H1 (cell line): Measurements from ENCODE around the gene RALY. TPM values are rescaled to one million over a fixed set of nuclear protein-coding genes. Genes with fewer than 3 reads are reported as not detected.

Experiments used
- polyA plus RNA-seq, 7 experiments: library from polyadenylated mRNA; depleted of rRNA in 3 of 7; stranded (reverse) in 5 of 7; unstranded in 2 of 7; fragments of >200 nt in 5 of 7; fragments of 200-250 nt in 2 of 7; gene quantifications; 1 replicate in 5 of 7; 2 replicates in 1 of 7; 4 replicates in 1 of 7; pipeline versions ENCODE4 v1.2.1 to v1.2.3, GENCODE V29; 2011 to 2013; ENCODE audit warnings: missing spikeins in 2 of 7, mixed read lengths in 2 of 7
- total RNA-seq: library from RNA; stranded (reverse); fragmentation: NEBNext Ultra II Directional; extraction: Animal tissue kit (Norgen Biotek cat#: 25700); gene quantifications from 2 replicates; pipeline ENCODE4 v1.2.1, GENCODE V29; 2021
- TF ChIP-seq, protein P1 (sequence below): fragments of 300-600 bp; sonication (generic); IDR thresholded peaks from 2 replicates; pipeline ENCODE4 v1.7.1; 2012; ENCODE audit warnings: low read length, moderate library complexity, mild to moderate bottlenecking, inconsistent platforms; ENCODE audit not compliant: insufficient replicate concordance

Gene RALY
- total and polyA plus RNA-seq, 2 of the 8 experiments (the other 6 are each of a cell fraction or from before 2014, with no cell fraction given), result 133 to 148 TPM

DNA sequence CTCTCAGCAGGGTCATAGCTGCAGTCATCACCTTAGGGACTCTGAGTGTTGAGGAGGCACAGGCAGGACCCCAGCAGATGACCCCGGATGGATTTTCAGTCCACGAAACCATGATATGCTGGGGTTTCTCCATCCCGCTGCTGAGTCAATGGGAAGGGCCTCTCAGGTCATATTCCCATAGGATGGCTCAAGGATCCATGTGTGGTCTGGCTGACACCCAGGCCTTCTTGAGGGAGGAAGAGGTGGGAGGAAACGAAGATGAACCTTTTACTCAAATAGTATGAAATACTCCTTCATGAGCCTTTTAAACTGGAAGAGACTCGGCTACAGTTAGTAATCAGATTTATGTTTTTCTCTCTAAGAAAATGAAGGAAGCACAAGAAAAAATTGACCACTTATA lies 10.3 kb upstream of the RALY start (continued):
- TF ChIP-seq, protein P1, sequence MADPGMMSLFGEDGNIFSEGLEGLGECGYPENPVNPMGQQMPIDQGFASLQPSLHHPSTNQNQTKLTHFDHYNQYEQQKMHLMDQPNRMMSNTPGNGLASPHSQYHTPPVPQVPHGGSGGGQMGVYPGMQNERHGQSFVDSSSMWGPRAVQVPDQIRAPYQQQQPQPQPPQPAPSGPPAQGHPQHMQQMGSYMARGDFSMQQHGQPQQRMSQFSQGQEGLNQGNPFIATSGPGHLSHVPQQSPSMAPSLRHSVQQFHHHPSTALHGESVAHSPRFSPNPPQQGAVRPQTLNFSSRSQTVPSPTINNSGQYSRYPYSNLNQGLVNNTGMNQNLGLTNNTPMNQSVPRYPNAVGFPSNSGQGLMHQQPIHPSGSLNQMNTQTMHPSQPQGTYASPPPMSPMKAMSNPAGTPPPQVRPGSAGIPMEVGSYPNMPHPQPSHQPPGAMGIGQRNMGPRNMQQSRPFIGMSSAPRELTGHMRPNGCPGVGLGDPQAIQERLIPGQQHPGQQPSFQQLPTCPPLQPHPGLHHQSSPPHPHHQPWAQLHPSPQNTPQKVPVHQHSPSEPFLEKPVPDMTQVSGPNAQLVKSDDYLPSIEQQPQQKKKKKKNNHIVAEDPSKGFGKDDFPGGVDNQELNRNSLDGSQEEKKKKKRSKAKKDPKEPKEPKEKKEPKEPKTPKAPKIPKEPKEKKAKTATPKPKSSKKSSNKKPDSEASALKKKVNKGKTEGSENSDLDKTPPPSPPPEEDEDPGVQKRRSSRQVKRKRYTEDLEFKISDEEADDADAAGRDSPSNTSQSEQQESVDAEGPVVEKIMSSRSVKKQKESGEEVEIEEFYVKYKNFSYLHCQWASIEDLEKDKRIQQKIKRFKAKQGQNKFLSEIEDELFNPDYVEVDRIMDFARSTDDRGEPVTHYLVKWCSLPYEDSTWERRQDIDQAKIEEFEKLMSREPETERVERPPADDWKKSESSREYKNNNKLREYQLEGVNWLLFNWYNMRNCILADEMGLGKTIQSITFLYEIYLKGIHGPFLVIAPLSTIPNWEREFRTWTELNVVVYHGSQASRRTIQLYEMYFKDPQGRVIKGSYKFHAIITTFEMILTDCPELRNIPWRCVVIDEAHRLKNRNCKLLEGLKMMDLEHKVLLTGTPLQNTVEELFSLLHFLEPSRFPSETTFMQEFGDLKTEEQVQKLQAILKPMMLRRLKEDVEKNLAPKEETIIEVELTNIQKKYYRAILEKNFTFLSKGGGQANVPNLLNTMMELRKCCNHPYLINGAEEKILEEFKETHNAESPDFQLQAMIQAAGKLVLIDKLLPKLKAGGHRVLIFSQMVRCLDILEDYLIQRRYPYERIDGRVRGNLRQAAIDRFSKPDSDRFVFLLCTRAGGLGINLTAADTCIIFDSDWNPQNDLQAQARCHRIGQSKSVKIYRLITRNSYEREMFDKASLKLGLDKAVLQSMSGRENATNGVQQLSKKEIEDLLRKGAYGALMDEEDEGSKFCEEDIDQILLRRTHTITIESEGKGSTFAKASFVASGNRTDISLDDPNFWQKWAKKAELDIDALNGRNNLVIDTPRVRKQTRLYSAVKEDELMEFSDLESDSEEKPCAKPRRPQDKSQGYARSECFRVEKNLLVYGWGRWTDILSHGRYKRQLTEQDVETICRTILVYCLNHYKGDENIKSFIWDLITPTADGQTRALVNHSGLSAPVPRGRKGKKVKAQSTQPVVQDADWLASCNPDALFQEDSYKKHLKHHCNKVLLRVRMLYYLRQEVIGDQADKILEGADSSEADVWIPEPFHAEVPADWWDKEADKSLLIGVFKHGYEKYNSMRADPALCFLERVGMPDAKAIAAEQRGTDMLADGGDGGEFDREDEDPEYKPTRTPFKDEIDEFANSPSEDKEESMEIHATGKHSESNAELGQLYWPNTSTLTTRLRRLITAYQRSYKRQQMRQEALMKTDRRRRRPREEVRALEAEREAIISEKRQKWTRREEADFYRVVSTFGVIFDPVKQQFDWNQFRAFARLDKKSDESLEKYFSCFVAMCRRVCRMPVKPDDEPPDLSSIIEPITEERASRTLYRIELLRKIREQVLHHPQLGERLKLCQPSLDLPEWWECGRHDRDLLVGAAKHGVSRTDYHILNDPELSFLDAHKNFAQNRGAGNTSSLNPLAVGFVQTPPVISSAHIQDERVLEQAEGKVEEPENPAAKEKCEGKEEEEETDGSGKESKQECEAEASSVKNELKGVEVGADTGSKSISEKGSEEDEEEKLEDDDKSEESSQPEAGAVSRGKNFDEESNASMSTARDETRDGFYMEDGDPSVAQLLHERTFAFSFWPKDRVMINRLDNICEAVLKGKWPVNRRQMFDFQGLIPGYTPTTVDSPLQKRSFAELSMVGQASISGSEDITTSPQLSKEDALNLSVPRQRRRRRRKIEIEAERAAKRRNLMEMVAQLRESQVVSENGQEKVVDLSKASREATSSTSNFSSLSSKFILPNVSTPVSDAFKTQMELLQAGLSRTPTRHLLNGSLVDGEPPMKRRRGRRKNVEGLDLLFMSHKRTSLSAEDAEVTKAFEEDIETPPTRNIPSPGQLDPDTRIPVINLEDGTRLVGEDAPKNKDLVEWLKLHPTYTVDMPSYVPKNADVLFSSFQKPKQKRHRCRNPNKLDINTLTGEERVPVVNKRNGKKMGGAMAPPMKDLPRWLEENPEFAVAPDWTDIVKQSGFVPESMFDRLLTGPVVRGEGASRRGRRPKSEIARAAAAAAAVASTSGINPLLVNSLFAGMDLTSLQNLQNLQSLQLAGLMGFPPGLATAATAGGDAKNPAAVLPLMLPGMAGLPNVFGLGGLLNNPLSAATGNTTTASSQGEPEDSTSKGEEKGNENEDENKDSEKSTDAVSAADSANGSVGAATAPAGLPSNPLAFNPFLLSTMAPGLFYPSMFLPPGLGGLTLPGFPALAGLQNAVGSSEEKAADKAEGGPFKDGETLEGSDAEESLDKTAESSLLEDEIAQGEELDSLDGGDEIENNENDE, result no peak
